Vagina (tissue), 2 donors: Measurements from ENCODE around the gene SMARCA5. TPM values are rescaled to one million over a fixed set of nuclear protein-coding genes. Genes with fewer than 3 reads are reported as not detected.
A peak's percentile ranks its signal among the peaks of the same experiment; 100 is the strongest.

Experiments used
- DNase-seq, 2 donors: peaks; one replicate each; pipeline ENCODE4 v3.0.0-alpha.2; 2017; ENCODE audit errors: extremely low spot score in 2 of 2
- H3K27ac ChIP-seq: fragments of 200-600 bp; sonication (generic); one replicate; pipeline ENCODE4 v1.5.1; 2019
- H3K27me3 ChIP-seq: fragments of 200-600 bp; sonication (generic); one replicate; pipeline ENCODE4 v1.5.1; 2019
- H3K36me3 ChIP-seq, 2 donors: fragments of 200-600 bp; sonication (generic); one replicate each; pipeline ENCODE4 v1.5.1; 2017 to 2019
- H3K4me1 ChIP-seq: fragments of 200-600 bp; sonication (generic); one replicate; pipeline ENCODE4 v1.5.1; 2019
- H3K4me3 ChIP-seq, 2 donors: fragments of 200-600 bp; sonication (generic); 1 replicate in 1 of 2; 2 replicates in 1 of 2; pipeline ENCODE4 v1.5.1; 2016 to 2019
- H3K9me3 ChIP-seq: fragments of 200-600 bp; sonication (generic); one replicate; pipeline ENCODE4 v1.5.1; 2019
- POLR2A ChIP-seq, 2 donors: fragments of 450-650 bp; IDR thresholded peaks; one replicate each; pipeline ENCODE4 v1.6.1; 2017; ENCODE audit warnings: antibody characterized with exemption in 2 of 2, mild to moderate bottlenecking in 2 of 2, moderate library complexity in 2 of 2
- POLR2AphosphoS5 ChIP-seq, 2 donors: sonication (generic); formaldehyde crosslinking; IDR thresholded peaks; one replicate each; pipeline ENCODE4 v1.9.0; 2017; ENCODE audit warnings: antibody characterized with exemption in 2 of 2, mild to moderate bottlenecking in 2 of 2, low read depth in 1 of 2; ENCODE audit not compliant: insufficient read depth in 1 of 2
- intact Hi-C: fragments of 100-400 bp; cut with DNase I; formaldehyde crosslinking; loops from one replicate; pipeline ENCODE4 v1.15.1; 2023
- total RNA-seq: library from RNA; depleted of rRNA; stranded (reverse); fragments of >200 nt; gene quantifications from one replicate; pipeline ENCODE4 v1.2.3, GENCODE V29; 2016
- TF ChIP-seq, protein P1 (sequence below), 3 experiments: fragments of 450-650 bp in 2 of 3; fragments of 200-600 bp in 1 of 3; sonication (generic) in 1 of 3; IDR thresholded peaks; one replicate each; pipeline ENCODE4 v1.5.1; 2017 to 2019; ENCODE audit warnings: antibody characterized with exemption in 3 of 3, mild to moderate bottlenecking in 2 of 3, moderate library complexity in 2 of 3

The SMARCA5 gene
- total RNA-seq, 1 donor from 2014 or later = 23.3 TPM

DNA sequence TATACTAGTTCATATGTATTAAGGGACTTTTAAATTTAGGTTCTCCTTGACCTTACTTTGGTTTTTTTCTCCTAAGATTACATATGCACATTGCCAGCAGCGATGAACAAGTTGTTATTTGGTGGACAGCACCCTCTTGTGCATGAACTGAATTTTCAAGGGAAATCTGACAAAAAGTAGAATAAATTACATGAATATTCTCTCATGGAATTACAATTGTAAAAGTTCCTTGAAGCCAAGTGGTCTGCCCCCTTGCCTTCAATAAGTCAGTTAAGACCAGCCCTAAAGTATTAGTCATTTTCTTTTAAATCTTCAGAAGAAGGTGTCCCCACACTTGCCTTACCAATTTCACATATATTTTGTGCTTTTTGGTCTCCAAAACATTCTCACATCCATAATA lies 30.7 kb upstream of the SMARCA5 start:
- Histone ChIP-seq H3K9me3 (no peaks in the 10 kb centered on the region), H3K4me3 (no peak overlapping the region), H3K27me3 (no peaks in the 10 kb centered on the region), H3K36me3 (no peaks in the 10 kb centered on the region), H3K27ac (no peak overlapping the region), H3K4me1 (no peaks in the 10 kb centered on the region)
- DNase-seq = no peak
- TF ChIP-seq, protein P1, sequence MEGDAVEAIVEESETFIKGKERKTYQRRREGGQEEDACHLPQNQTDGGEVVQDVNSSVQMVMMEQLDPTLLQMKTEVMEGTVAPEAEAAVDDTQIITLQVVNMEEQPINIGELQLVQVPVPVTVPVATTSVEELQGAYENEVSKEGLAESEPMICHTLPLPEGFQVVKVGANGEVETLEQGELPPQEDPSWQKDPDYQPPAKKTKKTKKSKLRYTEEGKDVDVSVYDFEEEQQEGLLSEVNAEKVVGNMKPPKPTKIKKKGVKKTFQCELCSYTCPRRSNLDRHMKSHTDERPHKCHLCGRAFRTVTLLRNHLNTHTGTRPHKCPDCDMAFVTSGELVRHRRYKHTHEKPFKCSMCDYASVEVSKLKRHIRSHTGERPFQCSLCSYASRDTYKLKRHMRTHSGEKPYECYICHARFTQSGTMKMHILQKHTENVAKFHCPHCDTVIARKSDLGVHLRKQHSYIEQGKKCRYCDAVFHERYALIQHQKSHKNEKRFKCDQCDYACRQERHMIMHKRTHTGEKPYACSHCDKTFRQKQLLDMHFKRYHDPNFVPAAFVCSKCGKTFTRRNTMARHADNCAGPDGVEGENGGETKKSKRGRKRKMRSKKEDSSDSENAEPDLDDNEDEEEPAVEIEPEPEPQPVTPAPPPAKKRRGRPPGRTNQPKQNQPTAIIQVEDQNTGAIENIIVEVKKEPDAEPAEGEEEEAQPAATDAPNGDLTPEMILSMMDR (IDR thresholded peaks at IDR 0.05) = peak; percentile 20 to 53 (median 24)
- TF ChIP-seq POLR2AphosphoS5 (IDR thresholded peaks at IDR 0.05; ENCODE audit: insufficient read depth in 1 of 2, low read depth in 1 of 2) (no peak), POLR2A (IDR thresholded peaks at IDR 0.05) (no peak)
- intact Hi-C loops = loop anchor here (5.0 kb wide), 1 partner anchor 281 kb away; no protein-coding TSS in a partner anchor

DNA sequence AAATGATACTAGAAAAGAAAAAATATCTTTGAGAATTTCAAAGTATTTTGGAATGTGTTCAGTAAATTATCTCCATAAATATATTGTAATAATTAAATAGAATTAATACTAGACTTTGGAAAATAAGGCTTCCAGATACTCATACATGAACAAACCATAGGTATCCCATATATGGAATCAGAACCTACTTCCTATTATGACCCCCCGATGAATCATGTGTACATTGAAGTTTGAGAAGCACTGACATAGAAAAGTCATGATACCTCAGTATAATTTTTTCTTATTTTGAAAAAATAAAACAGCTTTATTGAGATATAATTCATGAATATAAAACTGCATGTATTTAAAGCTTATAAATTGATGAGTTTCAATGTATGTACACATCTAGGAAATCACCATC lies 27.2 kb upstream of the SMARCA5 start:
- Histone ChIP-seq H3K27ac (no peak overlapping the region), H3K4me1 (no peaks in the 10 kb centered on the region), H3K4me3 (no peak overlapping the region), H3K36me3 (no peaks in the 10 kb centered on the region), H3K27me3 (no peaks in the 10 kb centered on the region), H3K9me3 (no peaks in the 10 kb centered on the region)
- intact Hi-C loops = no loop called here
- TF ChIP-seq, protein P1 (IDR thresholded peaks at IDR 0.05) = no peak
- TF ChIP-seq POLR2A (IDR thresholded peaks at IDR 0.05) = no peak
- no peak for DNase-seq

DNA sequence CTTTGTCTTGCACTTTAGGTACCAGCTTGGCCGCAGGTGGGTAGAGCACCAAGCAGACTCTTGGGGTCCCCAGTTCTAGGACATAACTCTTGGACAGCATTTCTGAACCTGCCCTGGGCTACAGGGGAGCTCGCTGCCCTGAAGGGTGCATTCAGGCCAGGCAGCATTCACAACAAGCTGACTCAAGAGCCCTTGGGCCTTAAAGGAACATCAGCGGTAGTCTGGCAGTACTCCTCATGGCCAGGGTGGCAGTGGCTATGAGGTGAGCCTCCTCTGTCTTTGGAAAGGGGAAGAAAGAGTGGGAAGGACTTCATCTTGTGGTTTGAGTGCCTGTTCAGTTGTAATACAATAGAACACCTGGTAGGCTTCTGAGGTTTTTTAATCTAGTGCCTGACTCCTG lies 24.8 kb upstream of the SMARCA5 start:
- Histone ChIP-seq H3K4me3 (no peak overlapping the region), H3K27me3 (no peaks in the 10 kb centered on the region), H3K27ac (no peak overlapping the region), H3K4me1 (no peaks in the 10 kb centered on the region), H3K36me3 (no peaks in the 10 kb centered on the region), H3K9me3 (no peaks in the 10 kb centered on the region)
- no peak for TF ChIP-seq POLR2A (IDR thresholded peaks at IDR 0.05)
- TF ChIP-seq POLR2AphosphoS5 (IDR thresholded peaks at IDR 0.05; ENCODE audit: insufficient read depth in 1 of 2, low read depth in 1 of 2) = no peak
- TF ChIP-seq, protein P1 (IDR thresholded peaks at IDR 0.05) = no peak
- intact Hi-C loops = no loop called here
- no peak for DNase-seq

DNA sequence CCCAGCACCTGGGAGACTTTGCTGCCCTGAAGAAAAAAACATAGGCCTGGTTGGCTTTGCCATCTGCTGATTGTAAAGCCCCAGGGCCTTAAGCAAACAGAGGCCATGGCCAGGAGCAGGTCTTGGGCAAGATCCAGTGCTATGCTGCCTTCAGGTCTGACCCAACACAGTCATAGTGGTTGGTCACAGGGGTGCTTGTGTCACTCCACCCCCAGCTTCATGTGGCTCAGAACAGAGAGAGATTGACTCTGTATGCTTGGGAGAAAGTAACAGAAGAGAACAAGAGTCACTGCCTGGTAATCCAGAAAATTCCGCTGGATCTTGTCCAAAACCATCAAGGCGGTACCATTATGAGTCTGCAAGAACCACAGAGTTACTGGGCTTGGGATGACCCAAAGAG lies 24.4 kb upstream of the SMARCA5 start:
- Histone ChIP-seq H3K36me3 (no peaks in the 10 kb centered on the region), H3K9me3 (no peaks in the 10 kb centered on the region), H3K4me3 (no peak overlapping the region), H3K27ac (no peak overlapping the region), H3K27me3 (no peaks in the 10 kb centered on the region), H3K4me1 (no peaks in the 10 kb centered on the region)
- TF ChIP-seq POLR2AphosphoS5 (IDR thresholded peaks at IDR 0.05; ENCODE audit: insufficient read depth in 1 of 2, low read depth in 1 of 2) = no peak
- no peak for TF ChIP-seq POLR2A (IDR thresholded peaks at IDR 0.05)
- TF ChIP-seq, protein P1 (IDR thresholded peaks at IDR 0.05) = no peak
- DNase-seq = no peak
- intact Hi-C loops = no loop called here

DNA sequence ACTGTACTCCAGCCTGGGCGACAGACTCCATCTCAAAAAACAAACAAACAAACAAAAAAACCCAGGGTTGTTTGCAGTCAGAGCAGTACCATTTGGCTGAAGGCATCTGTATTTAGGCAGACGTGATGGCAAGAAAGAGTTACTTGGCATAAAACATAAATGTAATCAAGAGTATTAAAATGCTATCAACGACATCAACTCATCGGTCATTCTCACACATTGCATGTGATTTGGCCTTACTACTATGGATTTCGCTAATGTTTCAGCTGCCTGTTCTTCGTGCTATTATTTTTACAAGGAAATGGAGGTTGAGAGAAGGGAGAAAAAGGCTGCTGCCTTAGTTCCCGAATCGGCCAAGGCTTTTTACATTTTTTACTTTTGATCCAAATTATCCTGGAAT lies 15.5 kb upstream of the SMARCA5 start:
- DNase-seq = no peak
- intact Hi-C loops = no loop called here

More for the DNA sequence above, 15.5 kb upstream of the SMARCA5 start:
- Histone ChIP-seq H3K4me1 (no peaks in the 10 kb centered on the region), H3K9me3 (no peaks in the 10 kb centered on the region), H3K27me3 (no peaks in the 10 kb centered on the region), H3K27ac (no peak overlapping the region), H3K4me3 (no peak overlapping the region), H3K36me3 (no peaks in the 10 kb centered on the region)
- TF ChIP-seq POLR2AphosphoS5 (IDR thresholded peaks at IDR 0.05; ENCODE audit: insufficient read depth in 1 of 2, low read depth in 1 of 2) (no peak), POLR2A (IDR thresholded peaks at IDR 0.05) (no peak)
- TF ChIP-seq, protein P1 (IDR thresholded peaks at IDR 0.05) = no peak
